ENCODE measurements around the gene CYP2W1.

GRCh38 chr7:999941-1000935 lies 17.3 kb downstream of the CYP2W1 start:
- TF ChIP-seq CTCF (IDR thresholded peaks at IDR 0.05) (no peak), POLR2A (IDR thresholded peaks at IDR 0.05) (no peak)
